SK-N-SH (cell line): ENCODE data around the gene EDIL3.

ENCODE experiments used
- CTCF ChIP-seq: fragments of 200-600 bp; sonication (generic); IDR thresholded peaks from 2 replicates; pipeline ENCODE4 v1.6.1; 2017; ENCODE audit warnings: antibody characterized with exemption, mild to moderate bottlenecking, moderate library complexity
- EP300 ChIP-seq, 2 experiments: IDR thresholded peaks; 2 replicates each; pipeline versions ENCODE4 v1.4.0 to v1.6.1; 2012; ENCODE audit warnings: borderline replicate concordance in 1 of 2, low read depth in 1 of 2, low read length in 1 of 2
- NRF1 ChIP-seq: IDR thresholded peaks from 2 replicates; pipeline ENCODE4 v1.6.1; 2012; ENCODE audit warnings: low read depth, mild to moderate bottlenecking, low read length
- RXRA ChIP-seq: IDR thresholded peaks from 2 replicates; pipeline ENCODE4 v1.4.0; 2012; ENCODE audit warnings: low read depth, mild to moderate bottlenecking, borderline replicate concordance
- YY1 ChIP-seq: IDR thresholded peaks from 2 replicates; pipeline ENCODE4 v1.4.0; 2012; ENCODE audit warnings: low read depth, mild to moderate bottlenecking
- TF ChIP-seq, protein P1 (sequence below): IDR thresholded peaks from 2 replicates; pipeline ENCODE4; 2012

GRCh38 chr5:84281383-84281782, 103.3 kb downstream of the EDIL3 start:
- TF ChIP-seq CTCF (no peak), YY1 (no peak), NRF1 (no peak), EP300 (IDR thresholded peaks at IDR 0.05; ENCODE audit: borderline replicate concordance in 1 of 2, low read depth in 1 of 2, low read length in 1 of 2) (peak in 1 of 2 experiments; percentile 60; a peak in 1 of 4 replicates), RXRA (no peak)
- TF ChIP-seq, protein P1, sequence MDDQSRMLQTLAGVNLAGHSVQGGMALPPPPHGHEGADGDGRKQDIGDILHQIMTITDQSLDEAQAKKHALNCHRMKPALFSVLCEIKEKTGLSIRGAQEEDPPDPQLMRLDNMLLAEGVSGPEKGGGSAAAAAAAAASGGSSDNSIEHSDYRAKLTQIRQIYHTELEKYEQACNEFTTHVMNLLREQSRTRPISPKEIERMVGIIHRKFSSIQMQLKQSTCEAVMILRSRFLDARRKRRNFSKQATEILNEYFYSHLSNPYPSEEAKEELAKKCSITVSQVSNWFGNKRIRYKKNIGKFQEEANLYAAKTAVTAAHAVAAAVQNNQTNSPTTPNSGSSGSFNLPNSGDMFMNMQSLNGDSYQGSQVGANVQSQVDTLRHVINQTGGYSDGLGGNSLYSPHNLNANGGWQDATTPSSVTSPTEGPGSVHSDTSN, result no peak
